Loucy (cell line): Measurements from ENCODE around the gene GVQW3.

ENCODE experiments used
- H2AFZ ChIP-seq: fragments of 200-600 bp; sonication (generic); 2 replicates; pipeline ENCODE4 v1.6.0; 2016; ENCODE audit warnings: antibody characterized with exemption, mild to moderate bottlenecking, low read length, moderate library complexity
- H3F3A ChIP-seq: fragments of 200-600 bp; 2 replicates; pipeline ENCODE4 v1.6.0; 2016; ENCODE audit warnings: antibody characterized with exemption, low read depth, mild to moderate bottlenecking
- H3K27me3 ChIP-seq: fragments of 200-600 bp; sonication (generic); 2 replicates; pipeline ENCODE4 v1.6.1; 2014; ENCODE audit warnings: low read length, mild to moderate bottlenecking; ENCODE audit not compliant: insufficient read depth, poor library complexity, severe bottlenecking
- H3K36me3 ChIP-seq: fragments of 200-600 bp; sonication (generic); 2 replicates; pipeline ENCODE4 v1.6.1; 2016; ENCODE audit warnings: low read length; ENCODE audit not compliant: insufficient read depth
- H3K4me1 ChIP-seq: fragments of 200-600 bp; sonication (generic); 2 replicates; pipeline ENCODE4 v1.5.1; 2014; ENCODE audit warnings: low read length, mild to moderate bottlenecking; ENCODE audit not compliant: insufficient read depth, poor library complexity, severe bottlenecking
- H3K4me2 ChIP-seq: fragments of 200-600 bp; sonication (generic); 2 replicates; pipeline ENCODE4 v1.6.0; 2014; ENCODE audit warnings: antibody characterized with exemption, low read length, low read depth, mild to moderate bottlenecking; ENCODE audit not compliant: poor library complexity, severe bottlenecking
- H3K4me3 ChIP-seq: fragments of 200-600 bp; sonication (generic); 2 replicates; pipeline ENCODE4 v1.5.1; 2014; ENCODE audit warnings: low read length, mild to moderate bottlenecking, mixed read lengths; ENCODE audit not compliant: poor library complexity, severe bottlenecking
- H3K79me2 ChIP-seq: fragments of 200-600 bp; sonication (generic); 2 replicates; pipeline ENCODE4 v1.6.1; 2014; ENCODE audit warnings: low read length; ENCODE audit not compliant: insufficient read depth
- H3K9ac ChIP-seq: fragments of 200-600 bp; sonication (generic); 2 replicates; pipeline ENCODE4 v1.6.0; 2014; ENCODE audit warnings: mild to moderate bottlenecking, low read depth, low read length, moderate library complexity; ENCODE audit not compliant: poor library complexity, severe bottlenecking
- H3K9me2 ChIP-seq: fragments of 200-600 bp; sonication (generic); replicated peaks from 2 replicates; pipeline ENCODE4 v1.6.1; 2016; ENCODE audit warnings: low read depth, low read length, mixed read lengths
- H3K9me3 ChIP-seq: fragments of 200-600 bp; sonication (generic); 2 replicates; pipeline ENCODE4 v1.6.1; 2014; ENCODE audit warnings: mild to moderate bottlenecking, antibody characterized with exemption, low read length, low read depth; ENCODE audit not compliant: insufficient read depth
- H4K20me1 ChIP-seq: fragments of 200-600 bp; sonication (generic); 2 replicates; pipeline ENCODE4 v1.6.0; 2014; ENCODE audit warnings: antibody characterized with exemption, low read length, mild to moderate bottlenecking; ENCODE audit not compliant: insufficient read depth, poor library complexity, severe bottlenecking
- CTCF ChIP-seq: fragments of 200-600 bp; sonication (generic); conservative IDR thresholded peaks from 2 replicates; pipeline ENCODE4 v1.5.1; 2014; ENCODE audit warnings: mild to moderate bottlenecking, antibody characterized with exemption, low read length
- EZH2phosphoT487 ChIP-seq: fragments of 200-600 bp; IDR thresholded peaks from 2 replicates; pipeline ENCODE4 v1.6.1; 2018; ENCODE audit warnings: antibody characterized with exemption, mild to moderate bottlenecking, moderate library complexity, borderline replicate concordance

GVQW3 gene

GRCh38 chr11:76455331-76455730 lies 74.2 kb downstream of the GVQW3 start:
- no peaks in the 10 kb centered on the region for H3K9me2 ChIP-seq
- no peak overlapping the region for H3K9ac ChIP-seq
- peaks cover 13% of the 10 kb centered on the region; the same call in 1 of the 2 replicates for H3K79me2 ChIP-seq
- H4K20me1 ChIP-seq: no peaks in the 10 kb centered on the region
- H2AFZ ChIP-seq: no peak overlapping the region
- peaks cover 7% of the 10 kb centered on the region for H3K4me1 ChIP-seq
- no peaks in the 10 kb centered on the region for H3K27me3 ChIP-seq
- no peak for TF ChIP-seq CTCF
- TF ChIP-seq EZH2phosphoT487: no peak
- no peaks in the 10 kb centered on the region for H3F3A ChIP-seq
- no peaks in the 10 kb centered on the region for H3K9me3 ChIP-seq
- no peak overlapping the region for H3K4me2 ChIP-seq
- H3K4me3 ChIP-seq: no peak overlapping the region
- peaks cover 51% of the 10 kb centered on the region; the same call in 1 of the 2 replicates for H3K36me3 ChIP-seq

GRCh38 chr11:76455931-76456330 lies 74.8 kb downstream of the GVQW3 start:
- Histone ChIP-seq H3K4me3 (no peak overlapping the region), H3K4me2 (no peak overlapping the region), H3K4me1 (peaks cover 7% of the 10 kb centered on the region), H3K27me3 (no peaks in the 10 kb centered on the region), H3F3A (no peaks in the 10 kb centered on the region), H3K9me2 (no peaks in the 10 kb centered on the region), H3K79me2 (peaks cover 11% of the 10 kb centered on the region; the same call in 1 of the 2 replicates), H3K9ac (no peak overlapping the region), H3K36me3 (peaks cover 52% of the 10 kb centered on the region; the same call in 1 of the 2 replicates), H3K9me3 (no peaks in the 10 kb centered on the region), H4K20me1 (no peaks in the 10 kb centered on the region), H2AFZ (no peak overlapping the region)
- TF ChIP-seq EZH2phosphoT487: no peak
- TF ChIP-seq CTCF: no peak

DNA sequence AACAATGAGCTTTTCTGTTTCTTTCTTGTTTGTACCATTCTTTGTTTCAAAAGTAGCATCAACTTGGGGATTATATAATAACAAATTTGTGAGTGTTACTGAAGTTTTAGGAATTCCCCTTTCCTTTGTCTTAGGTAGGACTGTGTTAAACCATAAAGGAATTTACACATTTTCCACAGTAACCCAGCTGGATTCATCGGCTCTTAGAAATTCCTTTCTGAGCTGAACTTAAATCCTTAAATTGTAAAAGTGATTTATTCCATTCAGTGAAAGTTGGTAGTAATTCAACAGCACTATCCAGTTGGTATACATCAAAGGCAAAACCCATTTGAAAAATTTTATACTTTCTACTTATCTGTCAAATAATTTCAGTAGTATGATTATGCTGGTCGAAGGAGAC lies 75.4 kb downstream of the GVQW3 start:
- Histone ChIP-seq H3K4me3 (no peak overlapping the region), H3K27me3 (no peaks in the 10 kb centered on the region), H3K36me3 (peaks cover 56% of the 10 kb centered on the region; the same call in 1 of the 2 replicates), H4K20me1 (no peaks in the 10 kb centered on the region), H3K9me2 (no peaks in the 10 kb centered on the region), H3K9ac (no peak overlapping the region), H3K9me3 (no peaks in the 10 kb centered on the region), H2AFZ (no peak overlapping the region), H3K79me2 (peaks cover 6% of the 10 kb centered on the region; the same call in 1 of the 2 replicates), H3K4me2 (no peak overlapping the region), H3F3A (no peaks in the 10 kb centered on the region), H3K4me1 (peaks cover 7% of the 10 kb centered on the region)
- TF ChIP-seq EZH2phosphoT487: no peak
- TF ChIP-seq CTCF: no peak
